ENCODE measurements around the gene SLC38A10.

DNA sequence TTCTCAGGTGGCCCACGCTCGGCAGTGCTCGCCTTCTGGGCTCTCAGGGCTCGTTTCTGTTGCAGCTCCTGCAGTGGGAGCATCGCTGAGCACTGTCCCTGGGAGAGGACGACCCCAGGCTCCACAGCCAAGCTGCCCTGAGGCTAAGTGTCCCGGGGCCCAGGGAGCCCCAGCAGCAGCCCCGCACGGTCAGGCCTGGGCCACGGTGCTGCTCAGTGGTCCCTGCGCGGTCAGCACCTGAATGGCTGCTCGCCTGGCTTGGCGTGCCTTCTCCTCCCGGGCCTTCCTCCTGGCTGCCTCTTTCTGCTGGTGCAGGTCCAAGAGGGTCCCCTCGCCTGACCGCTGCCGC is 95.7 kb downstream of the SLC38A10 start:
- TF ChIP-seq CTCF (IDR thresholded peaks at IDR 0.05) (no peak), POLR2A (IDR thresholded peaks at IDR 0.05) (no peak)
